ENCODE data around the gene SLC1A2. TPM values are rescaled to one million over a fixed set of nuclear protein-coding genes. Genes with fewer than 3 reads are reported as not detected.

SLC1A2 gene
- total RNA-seq, 3 donors from 2014 or later, result 0.32 to 23.7 (median 10.5) TPM

GRCh38 chr11:35362521-35362980, 56.8 kb downstream of the SLC1A2 start:
- H3K4me3 ChIP-seq, result no peak overlapping the region
- TF ChIP-seq POLR2AphosphoS5 (IDR thresholded peaks at IDR 0.05) (no peak), CTCF (IDR thresholded peaks at IDR 0.05) (no peak), POLR2A (IDR thresholded peaks at IDR 0.05) (no peak)
- no peaks in the 10 kb centered on the region for H3K36me3 ChIP-seq
- no peaks in the 10 kb centered on the region for H3K27me3 ChIP-seq
- DNase-seq (ENCODE audit: low spot score in 2 of 2), result no peak
- peaks cover 7 to 8% of the 10 kb centered on the region in 2 donors for H3K4me1 ChIP-seq
- peak overlapping the region; percentile 80 to 84 for H3K27ac ChIP-seq
- intact Hi-C loops (cut with DNase I; ENCODE audit: low total_unique reads), result no loop called here
- H3K9me3 ChIP-seq, result no peaks in the 10 kb centered on the region

GRCh38 chr11:35360055-35360530, 59.3 kb downstream of the SLC1A2 start:
- Histone ChIP-seq H3K4me1 (peaks cover 7 to 8% of the 10 kb centered on the region in 2 donors), H3K9me3 (no peaks in the 10 kb centered on the region), H3K27ac (peak overlapping the region; percentile 75 to 80), H3K27me3 (no peaks in the 10 kb centered on the region), H3K36me3 (no peaks in the 10 kb centered on the region), H3K4me3 (no peak overlapping the region)
- intact Hi-C loops (cut with DNase I; ENCODE audit: low total_unique reads), result no loop called here
- TF ChIP-seq CTCF (IDR thresholded peaks at IDR 0.05) (no peak), POLR2AphosphoS5 (IDR thresholded peaks at IDR 0.05) (peak in 1 of 3 donors; percentile 42), POLR2A (IDR thresholded peaks at IDR 0.05) (no peak)
- no peak for DNase-seq (ENCODE audit: low spot score in 2 of 2)

GRCh38 chr11:35359321-35360054, 59.9 kb downstream of the SLC1A2 start:
- H3K4me1 ChIP-seq, result peaks cover 7 to 8% of the 10 kb centered on the region in 2 donors
- no peak for TF ChIP-seq POLR2A (IDR thresholded peaks at IDR 0.05)
- peak in 1 of 3 donors; percentile 6 for TF ChIP-seq CTCF (IDR thresholded peaks at IDR 0.05)
- peak in 1 of 3 donors; percentile 9 for TF ChIP-seq POLR2AphosphoS5 (IDR thresholded peaks at IDR 0.05)
- peak in 1 of 2 donors; percentile 37 for DNase-seq (ENCODE audit: low spot score in 2 of 2)

GRCh38 chr11:35358391-35358790, 61.0 kb downstream of the SLC1A2 start:
- Histone ChIP-seq H3K9me3 (no peaks in the 10 kb centered on the region), H3K27me3 (no peaks in the 10 kb centered on the region), H3K4me1 (peaks cover 2 to 6% of the 10 kb centered on the region in 2 donors), H3K4me3 (no peak overlapping the region), H3K36me3 (no peaks in the 10 kb centered on the region), H3K27ac (no peak overlapping the region)
- no peak for DNase-seq (ENCODE audit: low spot score in 2 of 2)
- TF ChIP-seq POLR2AphosphoS5 (IDR thresholded peaks at IDR 0.05) (no peak), POLR2A (IDR thresholded peaks at IDR 0.05) (no peak), CTCF (IDR thresholded peaks at IDR 0.05) (no peak)
- intact Hi-C loops (cut with DNase I; ENCODE audit: low total_unique reads), result no loop called here

More at GRCh38 chr11:35359321-35360054, 59.9 kb downstream of the SLC1A2 start:
- intact Hi-C loops (cut with DNase I; ENCODE audit: low total_unique reads), result no loop called here
- Histone ChIP-seq H3K36me3 (no peaks in the 10 kb centered on the region), H3K9me3 (no peaks in the 10 kb centered on the region), H3K4me3 (no peak overlapping the region), H3K27ac (peak overlapping the region; percentile 75 to 80), H3K27me3 (no peaks in the 10 kb centered on the region)

- intact Hi-C loops (cut with DNase I; ENCODE audit: low total_unique reads), result no loop called here
- H3K4me1 ChIP-seq, result peaks cover 0 to 2% of the 10 kb centered on the region in 2 donors
- no peaks in the 10 kb centered on the region for H3K9me3 ChIP-seq
- no peak for DNase-seq (ENCODE audit: low spot score in 2 of 2)
- H3K4me3 ChIP-seq, result no peak overlapping the region
- H3K36me3 ChIP-seq, result no peaks in the 10 kb centered on the region
- TF ChIP-seq POLR2AphosphoS5 (IDR thresholded peaks at IDR 0.05), result no peak
- TF ChIP-seq POLR2A (IDR thresholded peaks at IDR 0.05), result no peak
- TF ChIP-seq CTCF (IDR thresholded peaks at IDR 0.05), result no peak
- H3K27me3 ChIP-seq, result no peaks in the 10 kb centered on the region
- no peak overlapping the region for H3K27ac ChIP-seq
These were observed 61.4 kb downstream of the SLC1A2 start for GRCh38 chr11:35357923-35358322.

Data from breast epithelium (tissue), 4 donors.